Measurements from ENCODE around the gene SCAPER.
"Not testable (repeated sequence)": the region's sequence is repeated elsewhere in the genome, so short reads cannot be mapped to it uniquely, and the experiment has no call there.

SCAPER gene

GRCh38 chr15:76447728-76448441, 457.3 kb downstream of the SCAPER start:
- no peak for DNase-seq
- intact Hi-C loops (cut with DNase I) = no loop called here

DNA sequence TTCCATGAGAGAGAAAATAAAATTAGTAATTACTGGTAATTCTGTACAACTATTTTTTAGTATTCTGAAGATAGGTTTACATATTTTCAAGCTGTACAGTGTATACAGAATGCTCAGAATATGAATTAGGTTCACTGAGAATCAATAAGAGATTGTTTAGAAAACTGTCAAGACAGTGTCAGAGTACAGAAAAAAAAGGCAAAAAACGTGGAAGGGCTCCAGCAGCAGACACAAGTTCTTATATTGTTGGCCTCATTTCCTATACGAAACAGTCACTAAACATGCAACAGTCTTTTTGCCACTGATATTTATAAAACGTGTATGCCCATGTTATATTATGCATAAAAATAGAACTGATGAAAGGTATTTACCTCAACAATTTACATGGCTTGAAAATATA, 464.7 kb downstream of the SCAPER start:
- intact Hi-C loops (cut with DNase I) = no loop called here

DNA sequence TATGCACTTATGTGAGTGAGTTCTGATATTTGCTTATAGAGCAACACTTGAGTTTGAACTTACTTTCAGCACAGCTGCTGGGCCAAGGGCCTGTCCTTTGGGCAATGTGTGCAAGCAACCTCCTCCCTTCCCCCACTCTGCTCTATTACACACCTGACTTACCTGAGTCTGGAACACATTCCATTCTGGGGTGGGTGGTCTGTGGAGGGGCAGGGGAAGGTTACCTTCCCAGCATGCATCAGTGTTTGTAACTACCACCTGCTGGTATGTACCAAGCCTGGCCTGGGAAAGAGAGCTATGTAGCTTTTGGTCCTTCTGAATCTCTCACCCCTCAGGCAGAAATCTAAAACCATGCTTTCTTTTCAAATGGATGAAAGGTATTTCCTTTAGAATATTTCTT, 465.6 kb downstream of the SCAPER start:
- no peak for DNase-seq
- intact Hi-C loops (cut with DNase I) = no loop called here

More for the DNA sequence above, 464.7 kb downstream of the SCAPER start:
- no peak for DNase-seq

DNA sequence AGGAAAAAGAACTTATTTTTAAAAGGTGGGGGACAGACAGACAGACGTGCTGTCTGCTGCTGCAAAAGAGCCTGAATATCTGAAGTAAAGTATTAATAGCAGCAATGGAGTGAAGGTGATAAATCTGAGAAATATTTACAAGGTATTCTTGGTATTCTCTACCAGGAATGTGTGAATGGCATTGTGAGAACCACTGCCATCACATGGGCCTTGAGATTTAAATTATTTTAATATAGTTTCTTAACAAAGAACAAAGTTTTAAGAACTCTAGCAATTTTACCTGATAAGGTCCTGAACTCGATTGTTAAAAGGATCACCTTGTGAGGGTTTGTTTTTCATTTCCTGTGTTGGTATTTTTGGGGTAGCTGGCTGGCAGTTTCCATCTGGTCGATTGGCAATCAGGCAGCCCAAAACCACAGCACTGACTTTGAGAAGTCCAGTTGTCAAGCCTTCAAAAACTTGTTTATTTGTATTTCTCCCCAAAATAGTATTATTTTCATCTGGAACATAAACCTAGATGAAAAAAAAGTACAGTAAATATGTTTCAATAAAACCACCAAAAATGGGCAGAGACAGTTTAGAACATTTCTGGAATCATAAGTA, 471.2 kb downstream of the SCAPER start:
- intact Hi-C loops (cut with DNase I) = no loop called here
- no peak for DNase-seq

DNA sequence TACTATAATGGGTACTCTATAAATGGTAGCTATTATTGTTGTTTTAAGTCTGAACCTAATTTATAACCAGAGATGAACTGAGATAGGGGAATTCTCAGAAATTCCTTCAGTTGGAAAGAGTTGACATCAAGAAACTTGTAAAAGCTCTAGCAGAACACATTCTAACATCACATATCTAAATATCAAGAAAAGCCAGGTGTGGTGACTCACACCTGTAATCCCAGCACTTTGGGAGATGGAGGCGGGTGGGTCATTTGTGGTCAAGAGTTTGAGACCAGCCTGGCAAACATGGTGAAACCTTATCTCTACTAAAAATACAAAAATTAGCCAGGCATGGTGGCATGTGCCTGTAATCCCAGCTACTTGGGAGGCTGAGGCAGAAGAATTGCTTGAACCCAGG, 472.1 kb downstream of the SCAPER start:
- DNase-seq; intact Hi-C loops (cut with DNase I): not testable (repeated sequence)

GRCh38 chr15:76432604-76433003, 472.5 kb downstream of the SCAPER start:
- intact Hi-C loops (cut with DNase I) = no loop called here
- no peak for DNase-seq

DNA sequence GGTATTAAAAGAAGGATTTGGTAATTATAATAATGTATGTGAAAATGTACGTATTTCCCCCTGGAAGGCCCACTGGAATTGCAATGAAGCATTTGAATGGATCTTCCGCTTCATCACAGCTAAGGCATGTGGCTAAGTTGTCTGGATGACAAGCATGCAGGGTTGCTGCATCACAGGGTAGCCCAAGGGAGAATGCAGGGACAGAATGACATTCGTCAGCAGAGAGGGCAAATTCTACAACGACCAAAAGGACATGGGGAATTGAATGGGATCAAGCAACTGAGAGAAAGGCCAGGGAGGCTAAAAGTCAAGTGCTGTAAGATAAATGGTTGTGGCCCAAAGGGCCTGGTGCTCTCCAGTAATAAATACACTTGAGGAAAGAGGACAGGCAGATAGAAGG, 473.2 kb downstream of the SCAPER start:
- DNase-seq = no peak
- intact Hi-C loops (cut with DNase I) = no loop called here

GRCh38 chr15:76430711-76431110, 474.4 kb downstream of the SCAPER start:
- DNase-seq; intact Hi-C loops (cut with DNase I): not testable (repeated sequence)

DNA sequence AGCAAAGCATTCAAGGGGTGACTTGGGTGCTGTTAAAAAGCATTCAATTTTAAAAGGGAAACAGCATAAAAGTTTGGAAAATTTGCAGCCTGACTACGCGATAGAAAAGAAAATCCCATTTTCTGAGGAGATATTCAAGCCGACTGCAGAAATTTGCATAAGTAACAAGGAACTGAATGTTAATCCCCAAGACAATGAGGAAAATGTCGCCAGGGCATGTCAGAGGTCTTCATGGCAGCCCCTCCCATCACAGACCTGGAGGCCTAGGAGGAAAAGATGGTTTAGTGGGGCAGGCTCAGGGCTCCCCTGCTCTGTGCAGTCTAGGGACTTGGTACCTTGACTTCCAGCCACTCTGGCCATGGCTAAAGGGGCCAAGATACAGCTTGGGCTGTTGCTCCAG, 475.5 kb downstream of the SCAPER start:
- intact Hi-C loops (cut with DNase I) = no loop called here
- no peak for DNase-seq

DNA sequence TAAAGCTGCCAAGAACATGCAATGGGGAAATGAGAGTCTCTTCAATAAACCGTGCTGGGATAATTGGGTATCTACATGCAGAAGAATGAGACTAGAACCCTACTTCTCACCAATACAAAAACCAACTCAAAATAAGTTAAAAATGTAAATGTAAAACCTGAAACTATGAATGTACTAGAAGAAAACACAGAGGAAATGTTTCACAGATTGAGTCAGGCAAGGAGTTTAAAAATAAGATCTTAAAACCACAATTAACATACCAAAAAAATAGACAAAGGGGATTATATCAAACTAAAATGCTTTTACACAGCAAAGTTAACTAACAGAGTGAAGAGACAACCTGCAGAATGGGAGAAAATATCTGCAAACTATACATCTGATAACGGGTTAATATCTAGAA, 478.2 kb downstream of the SCAPER start:
- no peak for DNase-seq
- intact Hi-C loops (cut with DNase I) = no loop called here

DNA sequence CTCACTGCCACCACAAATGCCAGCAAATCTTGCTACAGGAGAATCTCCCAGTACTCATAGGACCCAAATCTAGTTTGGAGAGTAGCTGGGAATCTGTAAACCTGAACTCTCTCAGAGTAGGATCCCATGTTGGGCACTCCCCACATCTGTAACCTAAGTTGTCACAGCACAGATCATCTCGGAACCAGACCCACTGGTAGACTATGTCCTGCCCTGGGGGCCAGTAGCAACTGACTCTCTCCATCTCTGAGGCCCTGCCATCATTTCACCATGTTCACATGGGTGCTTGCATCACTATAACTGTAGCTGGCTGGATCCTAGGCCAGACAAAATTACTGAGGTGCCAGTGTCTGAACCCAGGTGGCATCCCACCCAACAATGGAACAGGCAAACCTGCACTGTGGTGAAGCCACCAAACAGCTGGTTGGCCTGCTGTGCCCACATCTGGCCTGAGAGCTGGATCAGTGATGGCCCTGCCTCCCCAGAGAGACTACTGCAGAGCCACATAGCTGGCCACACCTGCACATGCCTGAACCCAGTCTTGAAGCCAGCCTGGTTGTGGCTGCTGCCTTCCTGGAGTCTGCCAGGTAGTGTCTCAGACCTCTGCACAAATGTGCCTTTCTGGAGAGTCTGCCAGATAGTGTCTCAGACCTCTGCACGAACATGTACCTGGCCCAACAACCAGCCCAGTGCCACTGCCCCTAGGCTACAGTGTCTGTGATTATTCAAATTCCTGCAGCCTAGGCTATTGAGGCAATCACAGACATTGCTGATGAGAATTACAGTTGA, 486.6 kb downstream of the SCAPER start:
- no peak for DNase-seq
- intact Hi-C loops (cut with DNase I) = no loop called here

DNA sequence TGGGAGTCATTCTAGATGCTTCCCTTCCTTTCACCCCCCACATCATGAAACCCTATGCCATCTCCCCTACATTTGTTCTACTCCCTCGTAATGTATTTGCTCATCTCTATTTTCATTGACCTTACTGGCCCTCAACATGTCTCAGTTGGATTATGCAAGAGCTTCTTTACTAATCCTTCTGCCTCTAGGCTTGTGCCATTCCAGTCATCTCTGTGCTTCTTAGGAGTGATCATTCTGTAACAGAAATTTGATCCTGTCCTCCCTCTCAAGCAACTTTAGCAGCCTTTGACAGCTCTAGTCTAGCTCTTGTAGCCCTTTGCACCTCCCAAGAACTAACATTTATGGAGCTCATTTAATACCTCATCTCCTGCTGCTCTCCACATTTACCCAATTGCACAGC, 503.9 kb downstream of the SCAPER start:
- intact Hi-C loops (cut with DNase I) = no loop called here
- DNase-seq = no peak

DNA sequence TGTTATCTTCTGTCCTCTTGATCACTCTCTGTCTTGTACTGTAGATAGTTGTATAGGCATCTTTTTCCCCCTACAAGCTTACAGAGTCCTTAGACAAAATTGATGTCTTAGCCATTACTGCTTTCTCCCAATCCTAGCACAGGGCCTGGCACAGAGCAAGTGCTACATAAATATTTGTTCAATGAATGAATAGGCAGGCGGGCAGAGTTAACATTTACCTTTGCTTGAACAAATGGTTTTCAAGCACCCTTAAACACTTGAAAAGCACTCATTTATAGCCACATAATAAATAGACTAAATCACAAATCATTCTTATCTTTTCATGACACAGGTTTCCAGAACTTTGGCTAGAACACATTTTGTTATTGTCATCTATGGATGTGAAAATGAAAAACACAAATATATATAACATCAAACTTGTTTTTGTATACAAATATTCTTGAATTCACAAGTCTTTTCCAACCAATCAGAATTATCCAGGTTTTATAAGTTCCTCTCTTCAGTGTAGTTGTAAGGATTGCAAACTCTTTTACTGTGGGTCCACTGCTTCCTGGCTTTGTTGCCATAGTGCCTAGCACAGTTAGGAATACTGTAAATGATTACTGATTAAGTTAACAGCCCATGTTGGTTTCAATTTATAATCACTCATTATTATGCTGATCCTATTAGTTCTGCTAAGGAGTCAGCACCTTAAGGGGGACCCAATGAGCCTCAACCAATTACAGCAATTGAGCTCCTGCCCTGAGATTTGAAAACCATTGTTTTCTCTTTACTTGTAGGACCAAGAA, 506.6 kb downstream of the SCAPER start:
- no peak for DNase-seq
- intact Hi-C loops (cut with DNase I) = no loop called here

DNA sequence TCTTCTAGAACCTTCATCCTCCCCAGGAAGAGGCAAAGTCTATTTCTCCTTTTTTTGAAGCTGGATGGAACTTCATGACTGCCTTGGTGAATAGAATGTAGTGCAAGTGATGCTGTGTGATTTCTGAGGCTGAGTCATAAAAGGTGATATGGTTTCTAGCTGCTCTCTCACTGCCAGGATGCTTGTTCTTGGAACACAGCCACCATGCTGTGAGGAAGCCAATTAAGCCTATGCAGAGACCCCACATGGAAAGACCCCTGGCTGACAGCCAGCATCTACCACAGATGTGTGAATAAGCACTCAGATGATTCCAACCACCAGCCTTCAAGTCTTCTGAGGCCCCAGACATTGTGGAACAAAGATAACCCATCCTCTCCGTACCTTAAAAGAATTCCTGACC, 511.5 kb downstream of the SCAPER start:
- no peak for DNase-seq
- intact Hi-C loops (cut with DNase I) = no loop called here

DNA sequence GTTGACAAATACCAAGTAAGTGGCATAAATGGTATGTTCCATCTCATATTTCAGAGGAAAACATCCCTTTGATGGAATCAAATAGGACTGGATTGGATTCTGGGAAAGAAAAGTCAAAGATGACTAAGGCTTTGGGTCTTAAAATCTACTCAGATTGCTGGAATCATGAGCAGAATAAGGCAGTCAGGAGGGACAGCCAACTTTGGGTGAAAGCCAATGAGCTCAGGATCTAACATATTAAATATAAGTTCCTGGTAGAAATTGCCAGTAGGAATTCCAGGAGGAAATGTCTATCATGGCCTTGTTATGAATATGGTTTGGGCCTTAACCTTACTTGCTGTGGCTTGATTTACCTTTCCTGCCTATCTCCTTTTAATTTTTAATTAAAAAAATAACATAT, 513.3 kb downstream of the SCAPER start:
- DNase-seq = no peak
- intact Hi-C loops (cut with DNase I) = no loop called here

- intact Hi-C loops (cut with DNase I) = no loop called here
- DNase-seq = no peak
Observed at GRCh38 chr15:76391309-76391708, 513.8 kb downstream of the SCAPER start.

DNA sequence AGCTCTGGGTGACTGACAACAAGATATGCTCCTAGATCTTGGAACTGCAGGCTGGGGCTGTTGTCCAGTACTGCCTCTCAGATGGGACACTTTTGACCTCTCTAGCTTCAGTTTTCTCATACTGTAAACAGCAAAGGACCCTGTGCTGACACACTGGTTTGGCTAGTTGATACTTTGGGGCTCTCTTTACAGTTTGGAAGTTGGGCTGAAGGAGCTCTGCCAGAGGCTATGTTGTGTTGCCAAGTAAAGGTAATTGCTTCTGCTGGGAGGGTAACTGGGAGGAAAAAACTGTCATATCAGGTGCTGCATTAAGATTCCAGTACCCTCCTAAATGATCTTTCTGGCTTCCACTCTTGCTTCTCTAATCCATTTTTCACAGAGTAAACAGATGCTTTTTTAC, 514.6 kb downstream of the SCAPER start:
- no peak for DNase-seq
- intact Hi-C loops (cut with DNase I) = no loop called here

DNA sequence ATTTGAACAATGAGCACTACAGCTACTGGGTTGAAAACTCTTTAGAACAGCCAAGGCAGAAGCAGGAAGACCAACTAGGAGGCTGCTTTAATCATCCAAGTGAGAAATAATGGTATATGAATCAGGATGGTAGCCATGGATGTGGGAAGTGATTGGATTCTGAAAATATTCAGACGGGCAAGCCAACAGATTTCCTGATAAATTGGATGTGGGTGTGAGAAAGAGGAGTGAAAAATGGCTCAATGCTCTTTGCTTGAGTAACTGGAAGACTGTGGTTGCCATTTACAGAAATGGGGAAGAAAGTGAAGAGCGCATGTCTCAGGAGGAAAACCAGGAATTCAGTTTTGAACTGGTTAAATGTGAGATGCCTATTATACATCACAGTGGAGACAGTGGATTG, 518.2 kb downstream of the SCAPER start:
- DNase-seq = no peak
- intact Hi-C loops (cut with DNase I) = no loop called here

DNA sequence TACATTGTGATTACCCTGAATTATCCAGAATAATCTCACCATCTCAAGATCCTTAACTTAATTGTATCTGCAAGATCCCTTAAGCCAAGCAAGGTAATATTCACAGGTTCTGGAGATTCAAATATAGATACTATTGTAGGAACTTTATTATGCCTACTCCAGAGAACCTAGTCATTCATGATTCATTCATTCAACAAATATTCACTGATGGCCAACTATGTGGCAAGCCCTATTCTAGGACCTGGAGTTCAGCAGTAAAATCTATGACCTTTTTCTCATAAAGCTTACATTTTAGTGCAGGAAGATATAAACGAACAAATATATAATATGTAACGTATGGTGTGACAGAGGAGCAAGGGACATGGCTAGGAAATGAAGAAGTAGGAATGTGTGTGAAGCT, 519.0 kb downstream of the SCAPER start:
- intact Hi-C loops (cut with DNase I) = no loop called here
- DNase-seq = no peak

DNA sequence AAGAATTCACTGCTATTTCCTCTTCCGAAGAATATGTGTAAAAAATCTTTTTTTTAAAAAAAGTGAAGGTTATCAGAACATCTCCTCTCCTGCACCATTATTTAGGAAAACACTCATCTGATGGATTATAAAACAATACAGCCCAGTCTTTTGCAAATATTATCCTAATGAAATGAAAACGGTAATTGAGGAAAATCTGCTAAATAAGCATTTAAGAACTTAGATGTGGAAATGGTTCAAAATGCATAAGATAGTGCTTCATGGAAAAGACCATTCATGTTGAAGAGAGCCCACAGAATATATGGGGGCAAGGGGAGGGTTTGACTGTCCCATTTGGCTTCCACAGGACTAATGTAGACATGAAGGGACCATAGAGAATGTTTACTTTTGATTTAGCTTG, 520.7 kb downstream of the SCAPER start:
- intact Hi-C loops (cut with DNase I) = no loop called here

More for the DNA sequence above, 520.7 kb downstream of the SCAPER start:
- DNase-seq = no peak

All from posterior cingulate gyrus (tissue), 11 donors.